H9 (cell line): ENCODE data around the gene ZFP36. TPM values are rescaled to one million over a fixed set of nuclear protein-coding genes. Genes with fewer than 3 reads are reported as not detected.

Experiments
- DNase-seq: peaks from one replicate; pipeline ENCODE4 v3.0.0-alpha.2; 2017
- H2AFZ ChIP-seq: one replicate; pipeline ENCODE4 v1.6.1; 2013; ENCODE audit warnings: mild to moderate bottlenecking, low read length, control low read depth, moderate library complexity
- H2AK5ac ChIP-seq: 2 replicates; pipeline ENCODE4 v1.6.1; 2013; ENCODE audit warnings: low read length, control low read depth, mixed read lengths; ENCODE audit not compliant: insufficient read length
- H2BK120ac ChIP-seq: one replicate; pipeline ENCODE4 v1.6.1; 2013; ENCODE audit warnings: low read depth, mild to moderate bottlenecking, low read length, control low read depth, inconsistent platforms; ENCODE audit not compliant: poor library complexity, severe bottlenecking
- H2BK12ac ChIP-seq: 2 replicates; pipeline ENCODE4 v1.6.1; 2013; ENCODE audit warnings: low read length, control low read depth, mixed read lengths, low read depth; ENCODE audit not compliant: insufficient read length
- H2BK15ac ChIP-seq: 2 replicates; pipeline ENCODE4 v1.6.1; 2013; ENCODE audit warnings: low read depth, low read length, control low read depth
- H2BK20ac ChIP-seq: one replicate; pipeline ENCODE4 v1.6.1; 2013; ENCODE audit warnings: low read depth, mild to moderate bottlenecking, low read length, control low read depth, inconsistent platforms; ENCODE audit not compliant: poor library complexity, severe bottlenecking
- H2BK5ac ChIP-seq: 2 replicates; pipeline ENCODE4 v1.6.1; 2013; ENCODE audit warnings: low read length, control low read depth, mixed read lengths; ENCODE audit not compliant: insufficient read length
- H3K14ac ChIP-seq: 2 replicates; pipeline ENCODE4 v1.6.1; 2013; ENCODE audit warnings: low read length, control low read depth; ENCODE audit not compliant: insufficient read depth
- H3K18ac ChIP-seq: 2 replicates; pipeline ENCODE4 v1.6.1; 2013; ENCODE audit warnings: low read depth, mild to moderate bottlenecking, mixed read lengths, low read length, control low read depth; ENCODE audit not compliant: insufficient read length
- H3K23ac ChIP-seq: 2 replicates; pipeline ENCODE4 v1.6.1; 2013; ENCODE audit warnings: low read length, control low read depth, mixed read lengths, low read depth; ENCODE audit not compliant: insufficient read length
- H3K23me2 ChIP-seq: 2 replicates; pipeline ENCODE4 v1.6.1; 2013; ENCODE audit warnings: low read depth, mild to moderate bottlenecking, mixed read lengths, low read length, control low read depth; ENCODE audit not compliant: insufficient read length, poor library complexity, severe bottlenecking
- H3K27ac ChIP-seq: 2 replicates; pipeline ENCODE4 v1.5.1; 2013; ENCODE audit warnings: low read length, control low read depth, mixed read lengths, low read depth; ENCODE audit not compliant: insufficient read length
- H3K27me3 ChIP-seq: 2 replicates; pipeline ENCODE4 v1.6.1; 2013; ENCODE audit warnings: low read length, control low read depth, inconsistent platforms; ENCODE audit not compliant: insufficient read depth
- H3K4ac ChIP-seq: 2 replicates; pipeline ENCODE4 v1.6.1; 2013; ENCODE audit warnings: low read depth, mild to moderate bottlenecking, control low read depth, inconsistent platforms, low read length, moderate library complexity
- H3K4me1 ChIP-seq: 2 replicates; pipeline ENCODE4 v1.6.1; 2013; ENCODE audit warnings: low read length, control low read depth, inconsistent platforms; ENCODE audit not compliant: insufficient read depth
- H3K4me2 ChIP-seq: 2 replicates; pipeline ENCODE4 v1.6.1; 2013; ENCODE audit warnings: low read length, control low read depth, mixed read lengths; ENCODE audit not compliant: insufficient read length, insufficient read depth
- H3K56ac ChIP-seq: 2 replicates; pipeline ENCODE4 v1.6.1; 2013; ENCODE audit warnings: low read depth, mild to moderate bottlenecking, mixed read lengths, low read length, control low read depth; ENCODE audit not compliant: insufficient read length
- H3K79me1 ChIP-seq: 2 replicates; pipeline ENCODE4 v1.6.1; 2013; ENCODE audit warnings: low read depth, mild to moderate bottlenecking, moderate library complexity, low read length, control low read depth, inconsistent platforms; ENCODE audit not compliant: insufficient read depth, poor library complexity, severe bottlenecking
- H3K79me2 ChIP-seq: 2 replicates; pipeline ENCODE4 v1.6.1; 2013; ENCODE audit warnings: low read length, control low read depth, inconsistent platforms; ENCODE audit not compliant: insufficient read depth
- H3K9ac ChIP-seq: 2 replicates; pipeline ENCODE4 v1.6.1; 2013; ENCODE audit warnings: low read length, control low read depth, mixed read lengths; ENCODE audit not compliant: insufficient read length; ENCODE audit errors: extremely low read depth
- H3K9me3 ChIP-seq: one replicate; pipeline ENCODE4 v1.6.1; 2013; ENCODE audit warnings: low read depth, low read length, inconsistent platforms; ENCODE audit not compliant: control insufficient read depth
- H3T11ph ChIP-seq: one replicate; pipeline ENCODE4 v1.6.1; 2013; ENCODE audit warnings: mild to moderate bottlenecking, low read length, control low read depth, inconsistent platforms
- H4K20me1 ChIP-seq: one replicate; pipeline ENCODE4 v1.6.1; 2013; ENCODE audit not compliant: control insufficient read depth, insufficient read length, insufficient read depth
- H4K5ac ChIP-seq: 2 replicates; pipeline ENCODE4 v1.6.1; 2013; ENCODE audit warnings: low read depth, mild to moderate bottlenecking, mixed read lengths, low read length, control low read depth; ENCODE audit not compliant: insufficient read length
- H4K8ac ChIP-seq: replicated peaks from 2 replicates; pipeline ENCODE4 v1.6.1; 2013; ENCODE audit warnings: low read length, control low read depth, mixed read lengths, low read depth; ENCODE audit not compliant: insufficient read length
- H4K91ac ChIP-seq: 2 replicates; pipeline ENCODE4 v1.6.1; 2013; ENCODE audit warnings: low read depth, mild to moderate bottlenecking, moderate library complexity, mixed read lengths, low read length, control low read depth; ENCODE audit not compliant: insufficient read length
- H3K27ac Mint-ChIP-seq, 3 experiments: 2 replicates in 2 of 3; 3 replicates in 1 of 3; pipeline ENCODE4 v1.8.0; 2020 to 2021; ENCODE audit warnings: mixed read lengths in 3 of 3, mild to moderate bottlenecking in 1 of 3, moderate library complexity in 1 of 3
- H3K27me3 Mint-ChIP-seq: 2 replicates; pipeline ENCODE4 v1.8.0; 2021; ENCODE audit warnings: low read depth, mild to moderate bottlenecking, moderate library complexity, mixed read lengths
- H3K36me3 Mint-ChIP-seq, 3 experiments: 2 replicates in 2 of 3; 3 replicates in 1 of 3; pipeline ENCODE4 v1.8.0; 2020 to 2021; ENCODE audit warnings: low read depth in 3 of 3, mixed read lengths in 3 of 3; ENCODE audit not compliant: insufficient read depth in 1 of 3
- H3K4me1 Mint-ChIP-seq, 2 experiments: 2 replicates each; pipeline ENCODE4 v1.8.0; 2020; ENCODE audit warnings: mixed read lengths in 2 of 2
- H3K4me3 Mint-ChIP-seq, 2 experiments: 2 replicates in 1 of 2; 3 replicates in 1 of 2; pipeline ENCODE4 v1.8.0; 2020 to 2021; ENCODE audit warnings: mild to moderate bottlenecking in 2 of 2, mixed read lengths in 2 of 2, moderate library complexity in 1 of 2
- H3K9me3 Mint-ChIP-seq, 2 experiments: 2 replicates in 1 of 2; 3 replicates in 1 of 2; pipeline ENCODE4 v1.8.0; 2020; ENCODE audit warnings: mild to moderate bottlenecking in 2 of 2, mixed read lengths in 2 of 2, moderate library complexity in 1 of 2
- CTCF ChIP-seq: fragments of 200-600 bp; sonication (generic); conservative IDR thresholded peaks from 3 replicates; pipeline ENCODE4 v1.8.0; 2021; ENCODE audit warnings: antibody characterized with exemption, mild to moderate bottlenecking
- WGBS: extraction: QIAGEN DNeasy Blood & Tissue Kit; methylation state at CpG from one replicate; pipeline ENCODE4 v1.1.7; 2013; ENCODE audit warnings: missing lambda C conversion rate, low lambda C conversion rate, mixed read lengths; ENCODE audit not compliant: insufficient read length; ENCODE audit errors: extremely low coverage; 5-methylcytosine and 5-hydroxymethylcytosine counted together
- total RNA-seq: library from RNA; stranded (reverse); gene quantifications from 2 replicates; pipeline ENCODE4 v1.2.1, GENCODE V29; 2021

Gene ZFP36
- total RNA-seq, 1 experiment from 2014 or later = 14.6 TPM

- H3K18ac ChIP-seq = no peak overlapping the region
- H3K14ac ChIP-seq = no peak overlapping the region
- no peaks in the 10 kb centered on the region; the same call in none of the 2 replicates for H3K27me3 Mint-ChIP-seq
- H3K4me3 Mint-ChIP-seq = no peak overlapping the region
- H3K56ac ChIP-seq = no peak overlapping the region
- no peak overlapping the region for H2AFZ ChIP-seq
- DNase-seq = no peak
- no peaks in the 10 kb centered on the region for H3K23me2 ChIP-seq
- no peaks in the 10 kb centered on the region for H3K4me1 ChIP-seq
- H3K4me2 ChIP-seq = no peak overlapping the region
- H4K8ac ChIP-seq = no peak overlapping the region
- no peak overlapping the region for H3K27ac ChIP-seq
- no peaks in the 10 kb centered on the region for H3K9me3 Mint-ChIP-seq
- H2BK5ac ChIP-seq = no peak overlapping the region
- no peak overlapping the region for H2BK15ac ChIP-seq
- no peaks in the 10 kb centered on the region for H3K4me1 Mint-ChIP-seq
- H3K27me3 ChIP-seq = no peaks in the 10 kb centered on the region
- no peak overlapping the region for H2BK12ac ChIP-seq
- TF ChIP-seq CTCF = no peak
- no peaks in the 10 kb centered on the region for H4K20me1 ChIP-seq
- no peak overlapping the region for H3T11ph ChIP-seq
- H2BK20ac ChIP-seq = no peak overlapping the region
- no peaks in the 10 kb centered on the region for H3K79me1 ChIP-seq
- H3K27ac Mint-ChIP-seq = no peak overlapping the region
- no CpG with 5 or more reads among the region's 1 CpG for WGBS
- H3K9ac ChIP-seq = no peak overlapping the region
- no peak overlapping the region for H4K5ac ChIP-seq
- peaks cover 21 to 72% (median 56%) of the 10 kb centered on the region in 3 experiments; a peak in 6 of 7 replicates for H3K36me3 Mint-ChIP-seq
- no peak overlapping the region for H2AK5ac ChIP-seq
- no peak overlapping the region for H2BK120ac ChIP-seq
- H3K4ac ChIP-seq = no peak overlapping the region
- no peak overlapping the region for H3K23ac ChIP-seq
- H4K91ac ChIP-seq = no peak overlapping the region
- no peaks in the 10 kb centered on the region for H3K9me3 ChIP-seq
- no peaks in the 10 kb centered on the region for H3K79me2 ChIP-seq
Measured at GRCh38 chr19:39365531-39365930, 41.1 kb upstream of the ZFP36 start.
